K562 (cell line): ENCODE data around the gene TTC28. TPM values are rescaled to one million over a fixed set of nuclear protein-coding genes. Genes with fewer than 3 reads are reported as not detected.

Source experiments
- BACH1 ChIP-seq: fragments of 200-800 bp; sonication (Bioruptor generic); IDR thresholded peaks from 2 replicates; pipeline ENCODE4 v1.6.1; 2016; ENCODE audit warnings: missing genetic modification characterization, missing compliant biosample characterization
- BMI1 ChIP-seq: fragments of 150-350 bp; IDR thresholded peaks from 2 replicates; pipeline ENCODE4 v1.6.1; 2014; ENCODE audit warnings: low read length
- DACH1 ChIP-seq: fragments of 450-650 bp; IDR thresholded peaks from 2 replicates; pipeline ENCODE4 v1.6.1; 2018; ENCODE audit not compliant: partially characterized antibody
- GATAD2A ChIP-seq: fragments of 450-650 bp; IDR thresholded peaks from 2 replicates; pipeline ENCODE4 v1.6.1; 2017
- HCFC1 ChIP-seq: IDR thresholded peaks from 2 replicates; pipeline ENCODE4 v1.6.1; 2012; ENCODE audit warnings: low read depth, low read length, improper control_type of control experiment
- KLF6 ChIP-seq: fragments of 250-450 bp; sonication (Bioruptor Pico); IDR thresholded peaks from 2 replicates; pipeline ENCODE4 v1.4.0; 2020; ENCODE audit warnings: mild to moderate bottlenecking, moderate library complexity, borderline replicate concordance
- L3MBTL2 ChIP-seq: fragments of 450-650 bp; IDR thresholded peaks from 2 replicates; pipeline ENCODE4 v1.6.1; 2016; ENCODE audit warnings: mild to moderate bottlenecking, moderate library complexity
- NFIC ChIP-seq: fragments of 450-650 bp; IDR thresholded peaks from 2 replicates; pipeline ENCODE4 v1.6.1; 2017; ENCODE audit warnings: mild to moderate bottlenecking, inconsistent platforms
- POLR2AphosphoS2 ChIP-seq: IDR thresholded peaks from 2 replicates; pipeline ENCODE4 v1.6.1; 2012; ENCODE audit warnings: low read length, improper control_type of control experiment
- RBM15 ChIP-seq: fragments of 200-400 bp; formaldehyde crosslinking; IDR thresholded peaks from 2 replicates; pipeline ENCODE4 v1.6.1; 2018; ENCODE audit warnings: mild to moderate bottlenecking, low read length, moderate library complexity; ENCODE audit not compliant: insufficient read depth
- RCOR1 ChIP-seq, 2 experiments: IDR thresholded peaks; 2 replicates each; pipeline ENCODE4 v1.6.1; 2012; ENCODE audit warnings: low read depth in 2 of 2, low read length in 2 of 2, borderline replicate concordance in 1 of 2, improper control_type of control experiment in 1 of 2
- SAFB ChIP-seq: fragments of 200-400 bp; formaldehyde crosslinking; IDR thresholded peaks from 2 replicates; pipeline ENCODE4 v1.6.1; 2017; ENCODE audit warnings: low read depth, low read length, borderline replicate concordance
- SP1 ChIP-seq: sonication (generic); formaldehyde crosslinking; IDR thresholded peaks from 2 replicates; pipeline ENCODE4 v1.8.1; 2022; ENCODE audit warnings: mild to moderate bottlenecking, missing genetic modification reagents
- TRIM24 ChIP-seq, 2 experiments: fragments of 450-650 bp; IDR thresholded peaks; 2 replicates each; pipeline ENCODE4 v1.6.1; 2016
- ZBTB8A ChIP-seq: fragments of 450-650 bp; IDR thresholded peaks from 2 replicates; pipeline ENCODE4 v1.6.1; 2018; ENCODE audit warnings: mild to moderate bottlenecking, moderate library complexity; ENCODE audit not compliant: partially characterized antibody
- ZNF174 ChIP-seq: fragments of 250-450 bp; sonication (Bioruptor Pico); IDR thresholded peaks from 2 replicates; pipeline ENCODE4 v1.4.0; 2020; ENCODE audit warnings: mild to moderate bottlenecking
- ZNF431 ChIP-seq: sonication (generic); formaldehyde crosslinking; IDR thresholded peaks from 2 replicates; pipeline ENCODE4 v1.8.0; 2022; ENCODE audit warnings: mild to moderate bottlenecking, missing genetic modification reagents
- ZNF57 ChIP-seq: fragments of 450-650 bp; formaldehyde crosslinking; IDR thresholded peaks from 2 replicates; pipeline ENCODE4 v1.4.0; 2020; ENCODE audit warnings: mild to moderate bottlenecking, moderate library complexity
- ZNF696 ChIP-seq: fragments of 250-450 bp; sonication (Bioruptor Pico); conservative IDR thresholded peaks from 2 replicates; pipeline ENCODE4 v1.4.0; 2020; ENCODE audit warnings: mild to moderate bottlenecking, moderate library complexity
- polyA plus RNA-seq, 8 experiments: library from polyadenylated mRNA; depleted of rRNA in 4 of 8; stranded (reverse) in 5 of 8; unstranded in 3 of 8; fragments of >200 nt; fragmentation: Nextera tagmentation in 2 of 8; fragmentation: Illumina TruSeq in 1 of 8; extraction: Ambion mirVana in 2 of 8; extraction: Trizol in 1 of 8; gene quantifications; 2 replicates each; pipeline versions ENCODE4 v1.2.1 to v1.2.3, GENCODE V29; 2011 to 2014; ENCODE audit warnings: inconsistent platforms in 1 of 8, missing spikeins in 1 of 8
- total RNA-seq, 7 experiments: library from RNA; depleted of rRNA in 6 of 7; stranded (reverse); fragments of >200 nt in 6 of 7; fragmentation: Illumina TruSeq in 2 of 7; extraction: Trizol in 2 of 7; gene quantifications; 2 replicates each; pipeline versions ENCODE4 v1.2.1 to v1.2.3, GENCODE V29; 2011 to 2021; ENCODE audit warnings: low replicate concordance in 1 of 7
- TF ChIP-seq, protein P1 (sequence below), 2 experiments: fragments of 250-450 bp in 1 of 2; fragments of 450-650 bp in 1 of 2; sonication (Bioruptor Pico) in 1 of 2; IDR thresholded peaks; 2 replicates each; pipeline versions ENCODE4 v1.6.1 to v1.8.0; 2016 to 2021; ENCODE audit warnings: mild to moderate bottlenecking in 2 of 2, moderate library complexity in 2 of 2, missing compliant biosample characterization in 1 of 2, missing genetic modification characterization in 1 of 2
- TF ChIP-seq, protein P2 (sequence below), 2 experiments: IDR thresholded peaks; 2 replicates each; pipeline ENCODE4 v1.6.1; 2011; ENCODE audit warnings: borderline replicate concordance in 1 of 2, control low read depth in 1 of 2, low read depth in 1 of 2, low read length in 1 of 2, mild to moderate bottlenecking in 1 of 2, mixed read lengths in 1 of 2, moderate library complexity in 1 of 2; ENCODE audit not compliant: insufficient read depth in 1 of 2, insufficient read length in 1 of 2, poor library complexity in 1 of 2, severe bottlenecking in 1 of 2; ENCODE audit errors: extremely low read depth in 1 of 2
- TF ChIP-seq, protein P3 (sequence below): fragments of 250-450 bp; sonication (Bioruptor Pico); IDR thresholded peaks from 2 replicates; pipeline ENCODE4 v1.8.0; 2022; ENCODE audit warnings: inconsistent platforms, mild to moderate bottlenecking, moderate library complexity, borderline replicate concordance

TTC28 gene
- total and polyA plus RNA-seq, 9 of the 15 experiments (the other 6 are each of a cell fraction or from before 2014, with no cell fraction given): 0.22 to 10.7 (median 3.1) TPM

DNA sequence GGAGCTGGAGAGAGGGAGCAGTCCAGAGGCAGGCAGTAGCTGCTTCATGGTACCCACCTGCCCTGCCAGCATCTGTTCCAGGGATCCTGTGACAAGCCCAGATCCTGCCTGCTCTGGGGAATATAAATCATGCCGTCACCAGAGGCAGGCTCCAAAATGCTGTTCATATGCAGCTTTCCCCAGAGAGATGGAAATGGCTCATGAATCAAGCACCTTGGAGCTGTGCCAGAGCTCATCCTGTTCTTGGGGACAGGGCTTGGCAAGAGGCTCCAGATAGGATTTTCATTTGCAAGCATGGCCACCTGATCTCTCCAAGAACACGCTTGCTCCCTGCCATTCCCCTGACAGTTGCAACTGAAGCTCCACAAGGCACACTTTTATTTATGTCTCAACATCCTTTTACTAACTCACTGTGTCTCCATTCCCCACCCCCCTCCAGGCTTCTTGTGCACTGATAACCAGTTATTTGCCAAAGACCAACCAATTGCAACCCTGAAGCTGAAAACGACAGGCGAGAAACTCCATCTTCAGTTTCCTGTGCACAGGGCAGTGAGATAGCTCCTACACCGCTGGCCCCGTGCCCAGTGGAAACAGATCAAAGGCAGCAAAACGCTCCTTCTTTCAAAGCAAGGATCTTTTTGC, 644.8 kb downstream of the TTC28 start (continued):
- TF ChIP-seq NFIC (peak; percentile 91), DACH1 (no peak), BMI1 (no peak), RCOR1 (IDR thresholded peaks at IDR 0.05; ENCODE audit: borderline replicate concordance in 1 of 2, low read depth in 2 of 2, low read length in 2 of 2) (peak in 1 of 2 experiments; percentile 42; a peak in 1 of 4 replicates), KLF6 (CRISPR knock-in tag) (no peak), L3MBTL2 (no peak), ZNF696 (CRISPR knock-in tag) (no peak), HCFC1 (no peak), ZBTB8A (no peak), BACH1 (tag) (no peak), ZNF57 (CRISPR knock-in tag) (no peak), RBM15 (no peak), ZNF431 (CRISPR knock-in tag) (no peak), SAFB (no peak), ZNF174 (CRISPR knock-in tag) (no peak), GATAD2A (no peak), SP1 (no peak), POLR2AphosphoS2 (no peak), TRIM24 (IDR thresholded peaks at IDR 0.05) (0 out of 4 replicates have a peak, but pooled peaks of 1 of the 2 experiments have one; percentile 25)
- TF ChIP-seq, protein P1, sequence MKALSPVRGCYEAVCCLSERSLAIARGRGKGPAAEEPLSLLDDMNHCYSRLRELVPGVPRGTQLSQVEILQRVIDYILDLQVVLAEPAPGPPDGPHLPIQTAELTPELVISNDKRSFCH (CRISPR knock-in tag; IDR thresholded peaks at IDR 0.05): no peak
- TF ChIP-seq, protein P1 (tag; IDR thresholded peaks at IDR 0.05): no peak
- TF ChIP-seq, protein P2, sequence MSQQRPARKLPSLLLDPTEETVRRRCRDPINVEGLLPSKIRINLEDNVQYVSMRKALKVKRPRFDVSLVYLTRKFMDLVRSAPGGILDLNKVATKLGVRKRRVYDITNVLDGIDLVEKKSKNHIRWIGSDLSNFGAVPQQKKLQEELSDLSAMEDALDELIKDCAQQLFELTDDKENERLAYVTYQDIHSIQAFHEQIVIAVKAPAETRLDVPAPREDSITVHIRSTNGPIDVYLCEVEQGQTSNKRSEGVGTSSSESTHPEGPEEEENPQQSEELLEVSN (IDR thresholded peaks at IDR 0.05; ENCODE audit: borderline replicate concordance in 1 of 2, extremely low read depth in 1 of 2, insufficient read depth in 1 of 2, insufficient read length in 1 of 2, low read depth in 1 of 2, low read length in 1 of 2, poor library complexity in 1 of 2, severe bottlenecking in 1 of 2): no peak
- TF ChIP-seq, protein P3, sequence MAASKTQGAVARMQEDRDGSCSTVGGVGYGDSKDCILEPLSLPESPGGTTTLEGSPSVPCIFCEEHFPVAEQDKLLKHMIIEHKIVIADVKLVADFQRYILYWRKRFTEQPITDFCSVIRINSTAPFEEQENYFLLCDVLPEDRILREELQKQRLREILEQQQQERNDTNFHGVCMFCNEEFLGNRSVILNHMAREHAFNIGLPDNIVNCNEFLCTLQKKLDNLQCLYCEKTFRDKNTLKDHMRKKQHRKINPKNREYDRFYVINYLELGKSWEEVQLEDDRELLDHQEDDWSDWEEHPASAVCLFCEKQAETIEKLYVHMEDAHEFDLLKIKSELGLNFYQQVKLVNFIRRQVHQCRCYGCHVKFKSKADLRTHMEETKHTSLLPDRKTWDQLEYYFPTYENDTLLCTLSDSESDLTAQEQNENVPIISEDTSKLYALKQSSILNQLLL (CRISPR knock-in tag): no peak
